Measurements from ENCODE around the gene XPNPEP2.

DNA sequence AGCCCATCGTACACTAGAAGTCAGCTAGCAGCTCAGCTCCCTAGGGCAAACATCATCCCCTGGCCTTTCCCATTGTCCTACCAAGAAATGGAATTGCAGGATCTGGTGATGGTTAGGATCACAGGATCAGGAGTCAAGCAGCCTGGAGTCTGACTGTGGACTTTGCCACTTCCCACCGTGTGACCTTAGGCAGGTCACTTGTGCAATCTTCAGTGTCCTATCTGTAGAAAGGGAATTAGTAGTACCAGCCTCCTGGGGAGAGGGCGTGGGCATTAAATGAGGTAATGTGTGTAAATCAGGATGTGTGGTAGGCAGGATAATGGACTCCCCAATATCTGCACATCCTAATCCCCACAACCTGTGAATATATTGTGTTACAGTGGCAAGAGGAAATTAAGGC lies 45.4 kb upstream of the XPNPEP2 start:
- TF ChIP-seq, protein P1, sequence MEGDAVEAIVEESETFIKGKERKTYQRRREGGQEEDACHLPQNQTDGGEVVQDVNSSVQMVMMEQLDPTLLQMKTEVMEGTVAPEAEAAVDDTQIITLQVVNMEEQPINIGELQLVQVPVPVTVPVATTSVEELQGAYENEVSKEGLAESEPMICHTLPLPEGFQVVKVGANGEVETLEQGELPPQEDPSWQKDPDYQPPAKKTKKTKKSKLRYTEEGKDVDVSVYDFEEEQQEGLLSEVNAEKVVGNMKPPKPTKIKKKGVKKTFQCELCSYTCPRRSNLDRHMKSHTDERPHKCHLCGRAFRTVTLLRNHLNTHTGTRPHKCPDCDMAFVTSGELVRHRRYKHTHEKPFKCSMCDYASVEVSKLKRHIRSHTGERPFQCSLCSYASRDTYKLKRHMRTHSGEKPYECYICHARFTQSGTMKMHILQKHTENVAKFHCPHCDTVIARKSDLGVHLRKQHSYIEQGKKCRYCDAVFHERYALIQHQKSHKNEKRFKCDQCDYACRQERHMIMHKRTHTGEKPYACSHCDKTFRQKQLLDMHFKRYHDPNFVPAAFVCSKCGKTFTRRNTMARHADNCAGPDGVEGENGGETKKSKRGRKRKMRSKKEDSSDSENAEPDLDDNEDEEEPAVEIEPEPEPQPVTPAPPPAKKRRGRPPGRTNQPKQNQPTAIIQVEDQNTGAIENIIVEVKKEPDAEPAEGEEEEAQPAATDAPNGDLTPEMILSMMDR (conservative IDR thresholded peaks at IDR 0.05): no peak
- no peak for TF ChIP-seq EZH2 (IDR thresholded peaks at IDR 0.05; ENCODE audit: low read depth)
